GM19463 (cell line): ENCODE results near the gene TRMU.

Experiments used
- ATAC-seq: cut with Tn5 transposase; IDR thresholded peaks from one replicate; pipeline ENCODE4 v1.9.1; 2021; ENCODE audit warnings: mild to moderate bottlenecking, moderate library complexity; ENCODE audit not compliant: unreplicated experiment

Gene TRMU

GRCh38 chr22:46336119-46337078 is 885 bp downstream of the TRMU start:
- no peak for ATAC-seq

- ATAC-seq: no peak
These were observed 2.4 kb downstream of the TRMU start for GRCh38 chr22:46337870-46338269.

GRCh38 chr22:46338636-46339035 is 3.1 kb downstream of the TRMU start:
- ATAC-seq: no peak

- ATAC-seq: no peak
These were observed 4.4 kb downstream of the TRMU start for GRCh38 chr22:46339956-46340355.

DNA sequence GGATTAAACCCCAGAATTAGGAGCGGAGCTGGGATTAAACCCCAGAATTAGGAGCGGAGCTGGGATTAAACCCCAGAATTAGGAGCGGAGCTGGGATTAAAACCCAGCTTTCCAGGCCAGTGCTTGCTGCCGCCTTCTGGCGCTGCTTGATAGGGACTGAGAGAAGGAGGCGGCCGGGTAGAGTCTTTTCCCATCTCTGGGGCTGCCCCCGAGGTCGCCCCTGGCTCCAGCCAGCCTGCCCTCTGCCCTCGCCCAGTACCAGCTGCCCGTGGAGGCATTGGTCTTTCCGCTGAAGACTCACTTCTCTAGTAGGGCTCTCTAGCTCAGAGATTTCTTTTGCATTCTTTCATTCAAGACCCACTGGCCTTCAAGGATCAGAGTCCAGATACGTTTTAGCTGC is 5.2 kb downstream of the TRMU start:
- ATAC-seq: no peak

DNA sequence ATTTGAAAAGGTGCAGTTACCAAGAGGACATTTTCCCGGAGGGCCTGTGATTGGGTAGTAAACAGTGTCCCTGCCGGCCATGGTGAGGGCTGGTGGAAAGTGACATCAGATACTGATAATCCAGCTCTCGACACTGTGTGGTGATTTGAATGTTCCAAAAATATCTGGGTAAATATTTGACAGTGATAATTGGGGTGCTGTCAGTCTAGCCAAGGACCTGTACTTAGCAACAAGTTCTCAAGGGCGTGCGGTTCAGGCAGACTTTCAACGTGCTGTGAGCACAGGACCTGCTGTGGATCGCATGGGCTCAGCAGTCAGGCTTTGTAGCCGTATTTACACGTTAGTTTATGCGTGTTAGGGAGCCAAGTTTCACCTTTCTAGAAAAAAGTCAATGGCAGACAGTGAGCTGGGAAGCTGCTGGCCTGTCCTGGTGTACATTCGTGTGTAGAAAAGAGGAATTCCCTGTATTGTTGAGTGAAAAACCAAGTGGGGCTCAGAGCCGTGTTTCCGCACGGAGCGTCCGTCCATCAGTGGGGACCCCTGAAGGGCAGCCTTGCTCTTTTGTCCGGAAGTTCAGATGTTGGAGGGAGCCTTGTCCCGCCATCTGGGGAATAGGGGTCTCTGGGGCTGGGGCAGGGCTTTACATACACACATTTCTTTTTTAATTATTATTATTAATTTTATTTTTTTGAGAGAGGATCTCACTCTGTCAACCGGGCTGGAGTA is 11.3 kb downstream of the TRMU start:
- no peak for ATAC-seq

DNA sequence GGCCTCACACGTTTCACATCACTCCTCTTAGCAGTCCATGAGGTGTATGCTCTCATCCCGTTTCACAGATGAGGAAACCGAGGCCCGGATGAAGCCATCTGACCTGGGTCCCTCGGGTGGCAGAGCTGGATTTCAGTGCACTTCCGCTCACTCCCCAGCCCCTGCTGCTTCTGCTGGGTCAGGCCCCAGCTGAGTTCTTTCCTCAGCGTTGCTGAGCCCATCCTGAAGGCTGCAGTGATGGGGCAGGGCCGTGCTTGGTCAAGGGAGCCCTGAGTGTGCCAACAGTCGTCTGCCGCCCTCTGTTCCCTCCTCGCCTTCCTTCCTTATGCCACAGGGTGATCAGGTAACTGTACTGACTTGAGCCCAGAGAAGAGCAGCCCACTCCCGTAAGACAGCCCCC is 12.1 kb downstream of the TRMU start:
- no peak for ATAC-seq

GRCh38 chr22:46348099-46348695 is 12.7 kb downstream of the TRMU start:
- no peak for ATAC-seq

DNA sequence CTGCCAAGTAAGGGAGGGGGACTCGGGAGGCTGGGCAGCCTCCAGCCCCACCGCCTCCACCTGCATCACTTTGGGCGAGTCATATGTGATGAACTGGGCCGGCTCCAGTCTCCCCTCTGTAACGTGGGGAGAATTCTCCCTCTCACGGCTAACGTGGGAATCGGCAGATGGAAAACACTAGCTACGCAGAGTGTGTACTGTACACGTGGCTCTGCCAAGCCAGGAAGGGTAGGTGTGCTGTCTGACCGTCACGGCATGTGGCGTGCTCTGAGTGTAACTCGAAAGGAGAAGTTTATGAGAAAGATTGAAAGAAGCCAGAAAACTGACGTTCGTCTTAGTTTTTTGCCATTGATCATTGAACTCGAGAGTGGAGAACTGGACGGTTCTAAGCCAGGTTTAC is 13.7 kb downstream of the TRMU start:
- no peak for ATAC-seq

- ATAC-seq: no peak
These were observed 14.2 kb downstream of the TRMU start for GRCh38 chr22:46349681-46350080.

- ATAC-seq: no peak
These were observed 14.6 kb downstream of the TRMU start for GRCh38 chr22:46350121-46350520.

DNA sequence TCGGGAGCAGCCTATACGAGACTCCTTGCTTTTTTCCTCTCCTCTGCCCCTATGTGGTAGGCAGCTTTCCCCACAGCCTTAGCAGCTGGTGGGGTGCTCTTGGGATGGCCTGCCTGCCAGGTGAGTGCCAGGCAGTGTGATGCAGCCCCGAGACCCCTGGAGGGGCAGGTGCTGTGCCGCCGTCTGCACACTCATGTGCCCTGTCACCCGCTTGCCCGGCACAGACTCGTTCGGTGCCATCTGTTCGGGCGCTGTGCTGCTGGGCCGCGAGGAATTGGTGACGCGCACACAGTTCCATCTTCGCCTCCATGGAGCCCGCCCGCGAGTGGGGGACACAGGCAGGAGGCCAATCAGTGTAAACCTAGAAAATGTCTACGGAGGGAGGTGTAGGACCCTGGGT is 15.1 kb downstream of the TRMU start:
- no peak for ATAC-seq

- ATAC-seq: no peak
These were observed 15.7 kb downstream of the TRMU start for GRCh38 chr22:46351131-46351735.

DNA sequence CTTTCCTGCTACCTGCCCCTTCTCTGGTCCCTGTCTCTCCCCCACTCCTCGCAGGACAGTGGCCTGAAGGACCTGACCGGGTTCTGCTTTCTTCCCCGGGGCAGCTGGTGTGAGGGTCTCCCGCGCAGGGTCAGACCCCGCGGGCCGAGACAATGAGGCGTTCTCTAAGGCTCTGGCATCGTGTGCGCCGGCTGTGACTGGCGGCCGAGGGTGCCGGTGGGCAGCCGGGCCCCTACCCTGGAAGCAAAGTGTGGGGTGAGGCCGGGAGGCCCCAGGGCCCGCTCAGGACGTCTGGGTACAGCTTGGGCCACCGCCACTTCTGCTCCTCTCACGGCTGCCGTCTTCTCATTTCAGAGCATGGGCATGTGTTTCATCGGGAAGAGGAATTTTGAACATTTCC is 16.3 kb downstream of the TRMU start:
- no peak for ATAC-seq

DNA sequence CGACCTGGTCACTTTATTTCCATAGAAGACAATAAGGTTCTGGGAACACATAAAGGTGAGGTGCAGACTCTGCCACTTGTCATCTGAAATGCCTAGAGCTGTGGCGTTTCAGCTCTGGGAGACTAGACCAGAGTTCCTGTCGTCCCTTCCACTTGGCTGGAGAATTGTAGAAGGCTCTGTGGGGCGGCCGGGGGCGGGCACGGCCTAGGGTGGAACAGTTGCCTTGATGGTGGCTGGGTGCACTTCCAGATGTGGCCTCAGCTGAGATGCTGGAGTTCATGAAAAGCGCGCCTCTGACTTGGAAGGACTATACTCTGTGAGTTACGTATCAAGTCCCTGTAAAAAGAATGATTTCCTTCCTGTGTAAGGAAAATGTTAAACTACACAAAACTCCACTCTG is 16.8 kb downstream of the TRMU start:
- no peak for ATAC-seq

DNA sequence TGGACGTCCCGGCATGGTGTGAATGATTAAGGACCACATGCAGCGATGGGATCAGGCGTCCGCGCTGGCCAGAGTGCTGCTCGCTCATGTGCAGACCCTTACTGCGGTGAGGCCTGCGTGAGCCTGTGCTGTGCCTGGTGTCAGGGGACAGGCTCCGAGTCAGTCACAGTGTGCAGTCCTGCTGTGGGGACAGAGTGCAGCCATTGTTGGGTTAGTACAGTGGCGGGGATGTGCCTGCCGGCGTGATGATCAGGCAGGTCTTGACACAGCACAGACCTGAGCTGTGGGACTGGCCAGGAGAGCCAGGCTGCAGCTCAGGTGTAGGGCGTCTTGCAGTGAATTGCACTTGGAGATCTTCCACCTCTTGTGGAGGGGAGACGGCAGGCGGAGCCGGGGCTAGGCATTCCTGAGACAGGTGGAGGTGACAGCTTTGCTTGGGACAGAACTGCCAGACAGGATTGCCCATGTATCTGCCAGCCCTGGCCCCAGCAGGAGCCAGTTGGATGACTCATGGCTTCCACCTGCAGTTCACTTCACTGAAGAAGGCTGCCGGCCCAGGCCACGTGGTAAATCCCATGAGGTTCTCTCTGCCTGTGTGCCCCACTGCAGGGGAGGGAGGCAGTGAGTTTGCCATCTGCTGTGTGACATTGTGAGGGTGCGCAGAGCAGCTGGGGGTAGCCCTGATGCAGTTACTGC is 17.3 kb downstream of the TRMU start:
- no peak for ATAC-seq

GRCh38 chr22:46353483-46354105 is 18.1 kb downstream of the TRMU start:
- no peak for ATAC-seq

DNA sequence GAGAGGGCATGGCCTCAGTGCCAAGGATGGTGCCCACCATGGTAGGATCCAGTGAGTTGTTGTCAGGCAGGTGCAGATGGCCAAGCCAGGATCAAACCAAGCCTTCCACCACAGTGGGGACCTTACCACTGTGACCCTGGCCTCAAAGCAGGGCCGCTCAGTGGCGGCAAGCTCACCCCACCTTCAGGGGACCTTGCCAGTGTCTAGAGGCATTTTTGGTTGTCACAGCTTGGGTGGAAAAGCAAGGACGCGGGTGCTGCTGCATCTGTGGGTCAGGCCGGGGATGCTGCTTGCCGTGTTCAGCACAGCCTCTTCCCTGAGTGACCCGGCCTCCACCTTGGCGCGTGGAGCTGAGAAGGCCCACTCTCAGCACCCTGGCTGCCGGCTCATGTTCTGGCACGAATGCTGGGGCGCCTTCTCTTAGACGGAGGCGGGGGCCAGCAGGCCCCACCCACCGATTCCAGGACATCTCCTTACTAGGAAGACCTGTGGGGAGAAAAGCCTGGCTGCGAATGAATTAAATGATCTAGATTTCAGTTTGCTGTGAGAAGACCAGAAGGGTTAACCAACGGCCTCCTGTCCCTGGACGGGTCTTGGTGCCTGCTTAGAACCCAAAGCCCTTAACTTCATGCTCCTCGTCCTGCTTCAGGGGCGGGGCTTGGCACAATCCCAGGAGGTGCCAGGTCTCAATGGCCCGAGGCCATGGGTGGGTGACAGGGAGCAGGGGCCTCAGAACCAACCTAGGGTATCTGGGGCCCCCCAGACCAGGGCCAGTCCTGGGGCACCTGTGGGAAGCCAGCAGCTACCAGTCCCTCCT is 18.9 kb downstream of the TRMU start:
- ATAC-seq: no peak

GRCh38 chr22:46354993-46355305 is 19.4 kb downstream of the TRMU start:
- no peak for ATAC-seq
